DMS153 (cell line): ENCODE data around the gene ABTB2.

Experiments used
- DNase-seq: peaks from one replicate; lab custom pipeline; 2025; lab: John Stamatoyannopoulos, UW

ABTB2 gene

DNA sequence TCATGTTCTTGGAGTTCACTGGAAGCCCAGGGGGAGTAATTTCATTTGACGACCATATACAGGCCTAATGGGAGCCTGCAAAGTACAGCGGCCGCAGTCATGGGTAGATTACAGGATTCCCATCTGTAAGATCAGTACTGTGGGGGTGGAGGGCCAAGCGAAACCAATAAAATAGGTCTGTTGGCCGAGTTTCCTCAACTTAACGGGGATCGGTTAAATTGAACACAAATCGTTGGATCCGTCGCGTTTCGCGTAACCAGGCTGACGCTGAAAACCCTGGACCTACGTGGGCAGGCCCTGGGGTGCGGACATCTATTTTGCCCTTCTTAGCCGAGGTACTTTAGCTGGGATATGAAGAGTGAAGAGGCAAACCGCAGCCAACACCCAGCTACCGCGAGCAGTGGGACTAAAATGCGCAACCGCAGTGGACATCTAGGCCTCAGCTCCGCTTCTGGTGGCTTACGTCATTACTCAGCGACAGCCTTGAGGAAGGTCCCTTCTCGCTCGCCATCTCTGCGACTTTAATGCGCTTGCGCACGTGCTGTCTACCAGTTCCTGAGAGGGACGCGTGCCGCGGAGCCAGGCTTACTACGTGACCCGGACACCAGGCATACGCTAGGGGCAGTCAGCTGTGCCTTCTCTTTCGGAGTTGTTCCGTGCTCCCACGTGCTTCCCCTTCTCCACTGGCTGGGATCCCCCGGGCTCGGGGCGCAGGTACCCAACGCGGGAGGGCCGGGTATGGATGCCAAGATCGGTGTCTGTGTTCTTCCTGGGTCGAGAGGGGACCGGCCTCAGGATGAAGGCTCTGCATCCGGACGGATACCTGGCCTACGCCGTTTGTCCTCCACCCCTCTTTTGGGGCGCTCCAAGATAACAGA lies 252.5 kb downstream of the ABTB2 start, which contains the start of gene NAT10:
Gene NAT10, plus strand, starts transcription at position 551 of the 878 bp plus-strand sequence. CDS start 2,597 bp downstream, outside the sequence.
- peak; percentile 98 for DNase-seq

DNA sequence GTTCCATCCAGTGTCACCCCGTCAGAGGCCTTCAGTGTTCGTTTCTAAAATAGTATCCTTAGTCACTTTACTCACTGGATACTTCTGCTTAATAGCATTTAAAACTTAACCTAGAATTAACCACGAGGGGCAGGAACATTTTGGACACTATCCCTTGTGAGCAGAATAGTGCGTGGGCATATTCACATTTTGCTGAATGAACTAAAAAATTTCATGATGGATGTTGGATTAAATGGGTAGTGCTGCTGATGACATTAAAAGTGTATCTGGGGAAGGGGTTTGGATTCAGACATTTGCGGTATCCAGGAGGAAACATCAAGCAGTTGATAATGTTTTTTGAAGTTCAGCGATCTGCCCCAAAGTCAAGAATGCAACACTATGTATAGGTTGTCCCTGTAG lies 253.1 kb downstream of the ABTB2 start:
- DNase-seq: no peak
